GM18873 (cell line): Measurements from ENCODE around the gene MYH10.

Experiments
- ATAC-seq: cut with Tn5 transposase; IDR thresholded peaks from one replicate; pipeline ENCODE4 v1.9.1; 2021; ENCODE audit warnings: mild to moderate bottlenecking, moderate library complexity, moderate number of reproducible peaks; ENCODE audit not compliant: unreplicated experiment, low FRiP score

Gene MYH10

GRCh38 chr17:8610558-8610957 lies 20.0 kb downstream of the MYH10 start:
- no peak for ATAC-seq

- ATAC-seq, result no peak
Observed at GRCh38 chr17:8609910-8610309, 20.6 kb downstream of the MYH10 start.

GRCh38 chr17:8608001-8608400 lies 22.5 kb downstream of the MYH10 start:
- ATAC-seq, result no peak

- ATAC-seq, result no peak
Observed at GRCh38 chr17:8606401-8606800, 24.1 kb downstream of the MYH10 start.

- no peak for ATAC-seq
Observed at GRCh38 chr17:8602679-8603078, 27.8 kb downstream of the MYH10 start.

GRCh38 chr17:8599351-8600011 lies 31.0 kb downstream of the MYH10 start:
- ATAC-seq, result no peak

- ATAC-seq, result no peak
Observed at GRCh38 chr17:8598913-8599312, 31.6 kb downstream of the MYH10 start.

GRCh38 chr17:8593830-8594229 lies 36.7 kb downstream of the MYH10 start:
- no peak for ATAC-seq

GRCh38 chr17:8593276-8593675 lies 37.2 kb downstream of the MYH10 start:
- no peak for ATAC-seq

- ATAC-seq, result no peak
Observed at GRCh38 chr17:8588877-8589554, 41.5 kb downstream of the MYH10 start.

GRCh38 chr17:8586766-8587165 lies 43.8 kb downstream of the MYH10 start:
- no peak for ATAC-seq

- ATAC-seq, result no peak
Observed at GRCh38 chr17:8585911-8586310, 44.6 kb downstream of the MYH10 start.

- no peak for ATAC-seq
Observed at GRCh38 chr17:8583954-8584353, 46.6 kb downstream of the MYH10 start.

- no peak for ATAC-seq
Observed at GRCh38 chr17:8580952-8581658, 49.4 kb downstream of the MYH10 start.

- no peak for ATAC-seq
Observed at GRCh38 chr17:8577868-8578267, 52.7 kb downstream of the MYH10 start.

- ATAC-seq, result no peak
Observed at GRCh38 chr17:8576559-8577294, 53.8 kb downstream of the MYH10 start.

- no peak for ATAC-seq
Observed at GRCh38 chr17:8574687-8575086, 55.8 kb downstream of the MYH10 start.

- ATAC-seq, result no peak
Observed at GRCh38 chr17:8572764-8573163, 57.8 kb downstream of the MYH10 start.

- no peak for ATAC-seq
Observed at GRCh38 chr17:8563981-8564602, 66.4 kb downstream of the MYH10 start.

GRCh38 chr17:8563024-8563776 lies 67.3 kb downstream of the MYH10 start:
- ATAC-seq, result no peak
